OCI-LY7 (cell line): ENCODE measurements around the gene DENND1A. TPM values are rescaled to one million over a fixed set of nuclear protein-coding genes. Genes with fewer than 3 reads are reported as not detected.

Source experiments
- BruUV-seq: library from RNA; stranded (reverse); fragments of 400-500 nt; replicated peaks from 2 replicates; lab custom pipeline; 2021; lab: Mats Ljungman, UMichigan
- CTCF ChIA-PET: fragments of 300-600 bp; sonication (Branson Sonifier 250); formaldehyde crosslinking; loops from one replicate; lab custom pipeline; 2022; ENCODE audit warnings: antibody characterized with exemption; ENCODE audit not compliant: unreplicated experiment; lab: Charles Lee
- POLR2A ChIA-PET: fragments of 300-600 bp; sonication (Branson Sonifier 250); formaldehyde crosslinking; loops from one replicate; lab custom pipeline; 2022; ENCODE audit warnings: antibody characterized with exemption; lab: Charles Lee
- DNase-seq: peaks from one replicate; pipeline ENCODE4 v3.0.0-alpha.2; 2015; ENCODE audit warnings: low spot score
- H2AFZ ChIP-seq: fragments of 200-600 bp; sonication (generic), shearing (Covaris generic); 2 replicates; pipeline ENCODE4 v1.6.1; 2014; ENCODE audit warnings: mild to moderate bottlenecking, antibody characterized with exemption, low read length, moderate library complexity
- H3K27ac ChIP-seq: fragments of 200-600 bp; sonication (generic); 2 replicates; pipeline ENCODE4 v1.5.1; 2014; ENCODE audit warnings: mixed run types, low read depth, mild to moderate bottlenecking, moderate library complexity, low read length, inconsistent platforms; ENCODE audit not compliant: poor library complexity, severe bottlenecking
- H3K36me3 ChIP-seq: fragments of 200-600 bp; sonication (generic); 2 replicates; pipeline ENCODE4 v1.6.1; 2014; ENCODE audit warnings: mild to moderate bottlenecking, antibody characterized with exemption, low read length, moderate library complexity, mixed read lengths; ENCODE audit not compliant: insufficient read depth
- H3K4me1 ChIP-seq: fragments of 200-600 bp; sonication (generic); 2 replicates; pipeline ENCODE4 v1.5.1; 2014; ENCODE audit warnings: mild to moderate bottlenecking, low read length; ENCODE audit not compliant: insufficient read depth, poor library complexity, severe bottlenecking
- H3K4me2 ChIP-seq: fragments of 200-600 bp; sonication (generic); 2 replicates; pipeline ENCODE4 v1.6.1; 2014; ENCODE audit warnings: mild to moderate bottlenecking, low read length
- H3K4me3 ChIP-seq: fragments of 200-600 bp; sonication (generic); 2 replicates; pipeline ENCODE4 v1.5.1; 2014; ENCODE audit warnings: mild to moderate bottlenecking, low read depth, low read length; ENCODE audit not compliant: poor library complexity, severe bottlenecking
- H3K79me2 ChIP-seq: fragments of 200-600 bp; sonication (generic); 2 replicates; pipeline ENCODE4 v1.6.1; 2016; ENCODE audit warnings: low read depth, mild to moderate bottlenecking, low read length, moderate library complexity, mixed read lengths; ENCODE audit not compliant: insufficient read depth
- H3K9me2 ChIP-seq: fragments of 200-600 bp; sonication (generic); 2 replicates; pipeline ENCODE4 v1.6.1; 2016; ENCODE audit warnings: mild to moderate bottlenecking, low read length, mixed read lengths; ENCODE audit not compliant: insufficient read depth
- H3K9me3 ChIP-seq: fragments of 200-600 bp; sonication (generic); 2 replicates; pipeline ENCODE4 v1.6.1; 2014; ENCODE audit warnings: mild to moderate bottlenecking, mixed run types, low read length, mixed read lengths
- H4K20me1 ChIP-seq: fragments of 200-600 bp; sonication (generic); 2 replicates; pipeline ENCODE4 v1.6.1; 2014; ENCODE audit warnings: mild to moderate bottlenecking, antibody characterized with exemption, low read length, moderate library complexity, mixed read lengths; ENCODE audit not compliant: insufficient read depth
- EZH2phosphoT487 ChIP-seq: fragments of 200-600 bp; sonication (generic); IDR thresholded peaks from 2 replicates; pipeline ENCODE4 v1.6.1; 2018; ENCODE audit warnings: low read depth, borderline replicate concordance, mild to moderate bottlenecking, mixed run types, antibody characterized with exemption, low read length, moderate library complexity, mixed read lengths
- intact Hi-C: fragments of 100-400 bp; cut with micrococcal nuclease; formaldehyde crosslinking; loops from one replicate; pipeline ENCODE4 v1.10.0; 2022; ENCODE audit not compliant: unreplicated experiment
- total RNA-seq, 2 experiments: library from RNA; depleted of rRNA in 1 of 2; stranded (reverse); fragments of >200 nt in 1 of 2; shearing (Covaris generic) in 1 of 2; gene quantifications; 2 replicates each; pipeline ENCODE4 v1.2.3, GENCODE V29; 2014 to 2022
- TF ChIP-seq, protein P1 (sequence below): fragments of 200-600 bp; sonication (generic); conservative IDR thresholded peaks from 2 replicates; pipeline ENCODE4 v1.5.1; 2014; ENCODE audit warnings: mild to moderate bottlenecking, antibody characterized with exemption, low read length, moderate library complexity, mixed read lengths

Gene DENND1A
- total RNA-seq, 2 experiments from 2014 or later: 17.9 to 36.3 TPM

DNA sequence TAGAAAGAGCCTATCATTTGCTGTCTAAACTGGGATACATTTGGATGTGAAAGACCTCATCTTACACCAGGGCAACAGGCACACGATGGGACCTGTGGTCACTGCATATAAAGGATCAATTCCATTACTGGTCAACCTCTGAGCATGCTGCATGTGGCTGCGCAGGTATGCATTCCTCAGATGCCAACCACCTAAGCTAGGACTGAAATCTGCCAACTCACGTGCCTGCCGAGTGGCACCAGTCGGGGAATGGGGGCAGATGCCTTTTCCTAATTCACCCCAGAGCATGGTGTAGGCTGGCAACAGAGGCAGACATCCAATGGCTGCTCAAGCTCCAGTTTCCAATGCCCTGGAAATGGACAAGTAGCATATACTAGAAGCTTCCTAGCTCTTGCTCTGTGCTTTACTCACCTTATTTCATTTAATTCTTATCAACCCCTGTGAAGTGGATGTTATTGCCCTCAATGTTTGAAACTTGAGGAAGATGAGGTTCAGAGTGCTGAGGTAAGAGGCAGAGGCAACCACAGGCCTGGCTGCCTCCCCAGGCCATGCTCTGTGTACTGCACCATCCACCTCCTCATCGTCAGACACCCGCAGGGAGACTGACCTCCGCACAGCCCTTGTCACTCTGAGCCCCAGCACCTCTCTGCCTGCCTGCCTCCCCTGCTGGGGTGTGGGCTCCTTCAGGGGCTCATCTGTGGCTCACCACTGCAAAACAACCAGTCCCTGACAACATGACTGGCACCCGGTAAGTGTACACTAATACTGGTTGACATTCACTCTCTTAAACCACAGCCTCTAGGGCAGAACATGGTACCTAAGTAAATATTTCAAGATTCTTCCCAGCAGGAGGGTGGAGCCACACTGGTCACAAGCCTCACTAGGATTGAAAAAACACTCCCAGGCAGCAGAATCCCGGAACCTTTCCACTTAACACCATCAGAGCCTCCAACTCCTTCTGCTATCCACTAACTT is 345.4 kb downstream of the DENND1A start:
- no TSS peak for BruUV-seq
- Histone ChIP-seq H3K4me2 (no peak overlapping the region), H3K36me3 (0 out of 2 replicates have a peak, but pooled peaks cover 5% of the 10 kb centered on the region), H3K27ac (no peak overlapping the region), H3K4me1 (no peaks in the 10 kb centered on the region), H3K9me3 (no peaks in the 10 kb centered on the region), H4K20me1 (no peaks in the 10 kb centered on the region), H3K79me2 (no peaks in the 10 kb centered on the region), H3K9me2 (no peaks in the 10 kb centered on the region), H2AFZ (no peak overlapping the region), H3K4me3 (no peak overlapping the region)
- TF ChIP-seq, protein P1, sequence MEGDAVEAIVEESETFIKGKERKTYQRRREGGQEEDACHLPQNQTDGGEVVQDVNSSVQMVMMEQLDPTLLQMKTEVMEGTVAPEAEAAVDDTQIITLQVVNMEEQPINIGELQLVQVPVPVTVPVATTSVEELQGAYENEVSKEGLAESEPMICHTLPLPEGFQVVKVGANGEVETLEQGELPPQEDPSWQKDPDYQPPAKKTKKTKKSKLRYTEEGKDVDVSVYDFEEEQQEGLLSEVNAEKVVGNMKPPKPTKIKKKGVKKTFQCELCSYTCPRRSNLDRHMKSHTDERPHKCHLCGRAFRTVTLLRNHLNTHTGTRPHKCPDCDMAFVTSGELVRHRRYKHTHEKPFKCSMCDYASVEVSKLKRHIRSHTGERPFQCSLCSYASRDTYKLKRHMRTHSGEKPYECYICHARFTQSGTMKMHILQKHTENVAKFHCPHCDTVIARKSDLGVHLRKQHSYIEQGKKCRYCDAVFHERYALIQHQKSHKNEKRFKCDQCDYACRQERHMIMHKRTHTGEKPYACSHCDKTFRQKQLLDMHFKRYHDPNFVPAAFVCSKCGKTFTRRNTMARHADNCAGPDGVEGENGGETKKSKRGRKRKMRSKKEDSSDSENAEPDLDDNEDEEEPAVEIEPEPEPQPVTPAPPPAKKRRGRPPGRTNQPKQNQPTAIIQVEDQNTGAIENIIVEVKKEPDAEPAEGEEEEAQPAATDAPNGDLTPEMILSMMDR: no peak
- CTCF ChIA-PET: no interaction called here
- no peak for DNase-seq
- POLR2A ChIA-PET: interaction anchor here (0.6 kb wide), 1 partner anchor 251 kb away, joined by 3 read pairs; no protein-coding TSS in a partner anchor
- intact Hi-C loops: no loop called here

DNA sequence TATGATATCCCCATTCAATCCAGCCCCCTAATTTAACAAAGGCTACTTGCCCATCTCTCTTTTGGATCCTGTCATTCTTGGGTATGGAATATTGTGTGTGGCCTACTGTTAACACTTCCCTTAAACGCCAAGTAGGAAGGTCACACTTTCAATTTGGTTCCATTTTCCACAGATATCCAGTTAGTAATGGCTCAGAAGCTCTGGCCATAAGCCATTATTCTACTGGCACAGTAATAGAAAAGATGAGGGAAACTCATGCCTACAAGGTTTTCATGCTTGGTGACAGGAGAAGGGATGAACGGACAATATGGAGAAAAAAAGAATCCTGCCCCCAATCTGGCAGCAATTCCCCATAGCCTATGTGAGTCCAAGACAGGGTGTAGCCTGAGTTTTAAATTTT is 346.3 kb downstream of the DENND1A start:
- Histone ChIP-seq H3K4me2 (no peak overlapping the region), H3K4me1 (no peaks in the 10 kb centered on the region), H3K9me3 (no peaks in the 10 kb centered on the region), H2AFZ (no peak overlapping the region), H3K4me3 (no peak overlapping the region), H3K36me3 (0 out of 2 replicates have a peak, but pooled peaks cover 5% of the 10 kb centered on the region), H3K27ac (no peak overlapping the region), H3K79me2 (no peaks in the 10 kb centered on the region), H3K9me2 (no peaks in the 10 kb centered on the region), H4K20me1 (no peaks in the 10 kb centered on the region)
- ChIA-PET CTCF (no interaction called here), POLR2A (no interaction called here)
- no peak for TF ChIP-seq EZH2phosphoT487
- TF ChIP-seq, protein P1: no peak
- DNase-seq: no peak
- intact Hi-C loops: no loop called here
- BruUV-seq: no TSS peak

DNA sequence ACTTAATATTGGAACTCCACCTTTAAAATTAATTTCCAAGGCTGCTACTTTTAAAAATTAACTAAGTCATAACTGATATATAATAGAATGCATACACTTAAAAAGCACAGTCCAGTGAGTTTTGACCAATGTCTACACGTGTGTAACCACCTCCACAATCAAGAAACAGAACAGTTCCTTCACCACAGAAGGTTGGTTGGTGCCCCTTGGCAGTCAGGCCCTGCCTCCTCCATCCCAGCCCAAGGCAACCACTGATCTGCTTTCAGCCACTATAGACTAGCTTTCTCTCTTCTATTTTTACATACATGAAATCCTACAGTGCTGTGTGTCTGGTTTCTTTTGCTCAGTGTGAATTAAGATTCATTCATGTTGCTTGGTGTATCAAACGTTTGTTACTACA is 358.7 kb downstream of the DENND1A start:
- no peaks in the 10 kb centered on the region for H3K4me1 ChIP-seq

More for the DNA sequence above, 358.7 kb downstream of the DENND1A start:
- no peak overlapping the region for H3K4me2 ChIP-seq
- TF ChIP-seq EZH2phosphoT487: no peak
- TF ChIP-seq, protein P1: no peak
- no peaks in the 10 kb centered on the region for H3K79me2 ChIP-seq
- POLR2A ChIA-PET: interaction anchor here (0.5 to 0.7 kb wide), 3 partner anchors 52 to 925 kb away, joined by 3 to 4 read pairs (median 3); no protein-coding TSS in a partner anchor
- intact Hi-C loops: no loop called here
- BruUV-seq: no TSS peak
- H3K36me3 ChIP-seq: no peaks in the 10 kb centered on the region
- CTCF ChIA-PET: no interaction called here
- H3K27ac ChIP-seq: no peak overlapping the region
- no peak for DNase-seq
- peaks cover 5% of the 10 kb centered on the region; the same call in 1 of the 2 replicates for H3K9me3 ChIP-seq
- no peaks in the 10 kb centered on the region for H3K9me2 ChIP-seq
- H3K4me3 ChIP-seq: no peak overlapping the region
- no peak overlapping the region for H2AFZ ChIP-seq
- H4K20me1 ChIP-seq: no peaks in the 10 kb centered on the region
